IPS-15b (cell line): Measurements from ENCODE around the gene GCLM.
"Not testable (repeated sequence)": the region's sequence is repeated elsewhere in the genome, so short reads cannot be mapped to it uniquely, and the experiment has no call there.

Source experiments
- H3K27me3 ChIP-seq: one replicate; pipeline ENCODE4 v1.6.1; 2013; ENCODE audit warnings: low read length; ENCODE audit not compliant: control insufficient read depth, insufficient read depth
- H3K36me3 ChIP-seq: one replicate; pipeline ENCODE4 v1.6.1; 2013; ENCODE audit warnings: low read length; ENCODE audit not compliant: control insufficient read depth, insufficient read depth
- H3K4me1 ChIP-seq: one replicate; pipeline ENCODE4 v1.6.1; 2013; ENCODE audit warnings: mild to moderate bottlenecking, low read length; ENCODE audit not compliant: control insufficient read depth, insufficient read depth
- H3K4me3 ChIP-seq: one replicate; pipeline ENCODE4 v1.5.1; 2013; ENCODE audit warnings: low read depth, low read length
- H3K9ac ChIP-seq: one replicate; pipeline ENCODE4 v1.6.1; 2013; ENCODE audit warnings: low read depth, mild to moderate bottlenecking, low read length
- H3K9me3 ChIP-seq: one replicate; pipeline ENCODE4 v1.6.1; 2013; ENCODE audit warnings: mild to moderate bottlenecking, low read length; ENCODE audit not compliant: control insufficient read depth, insufficient read depth

GCLM gene

GRCh38 chr1:93853940-93854339 is 55.3 kb downstream of the GCLM start:
- Histone ChIP-seq H3K4me1 (no peaks in the 10 kb centered on the region), H3K27me3 (no peaks in the 10 kb centered on the region), H3K36me3 (no peaks in the 10 kb centered on the region), H3K4me3 (no peak overlapping the region), H3K9me3 (peaks cover 5% of the 10 kb centered on the region), H3K9ac (no peak overlapping the region)

GRCh38 chr1:93851878-93852277 is 57.4 kb downstream of the GCLM start:
- H3K9ac ChIP-seq, result no peak overlapping the region
- H3K4me1 ChIP-seq, result no peaks in the 10 kb centered on the region
- no peaks in the 10 kb centered on the region for H3K36me3 ChIP-seq
- H3K9me3 ChIP-seq, result peaks cover 5% of the 10 kb centered on the region
- no peaks in the 10 kb centered on the region for H3K27me3 ChIP-seq
- no peak overlapping the region for H3K4me3 ChIP-seq

GRCh38 chr1:93851327-93851712 is 57.9 kb downstream of the GCLM start:
- H3K27me3 ChIP-seq, result no peaks in the 10 kb centered on the region
- H3K36me3 ChIP-seq, result no peaks in the 10 kb centered on the region
- no peak overlapping the region for H3K4me3 ChIP-seq
- peaks cover 5% of the 10 kb centered on the region for H3K9me3 ChIP-seq
- no peaks in the 10 kb centered on the region for H3K4me1 ChIP-seq
- H3K9ac ChIP-seq, result no peak overlapping the region

DNA sequence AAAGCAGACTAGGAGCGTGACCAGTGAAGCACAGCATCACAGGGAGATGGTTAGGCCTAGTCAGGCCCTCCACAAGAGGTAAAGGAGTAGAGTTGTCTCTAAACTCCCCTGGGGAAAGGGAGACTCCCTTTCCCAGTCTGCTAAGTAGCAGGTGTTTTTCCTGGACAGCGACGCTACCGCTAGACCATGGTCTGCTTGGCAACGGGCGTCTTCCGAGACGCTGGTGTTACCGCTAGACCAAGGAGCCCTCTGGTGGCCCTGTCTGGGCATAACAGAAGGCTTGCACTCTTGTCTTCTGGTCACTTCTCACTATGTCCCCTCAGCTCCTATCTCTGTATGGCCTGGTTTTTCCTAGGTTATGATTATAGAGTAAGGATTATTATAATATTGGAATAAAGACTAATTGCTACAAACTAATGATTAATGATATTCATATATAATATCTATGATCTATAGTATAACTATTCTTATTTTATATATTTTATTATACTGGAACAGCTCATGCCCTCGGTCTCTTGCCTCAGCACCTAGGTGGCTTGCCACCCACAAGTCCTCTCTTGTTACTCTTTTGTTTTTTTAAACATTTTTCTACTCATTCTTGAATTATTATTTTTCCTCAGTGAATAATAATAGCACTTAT is 58.4 kb downstream of the GCLM start:
- H3K36me3 ChIP-seq, H3K9ac ChIP-seq, H3K4me1 ChIP-seq, H3K9me3 ChIP-seq, H3K27me3 ChIP-seq, H3K4me3 ChIP-seq: not testable (repeated sequence)

GRCh38 chr1:93848350-93848883 is 60.8 kb downstream of the GCLM start:
- H3K27me3 ChIP-seq, result no peaks in the 10 kb centered on the region
- no peak overlapping the region for H3K9ac ChIP-seq
- no peaks in the 10 kb centered on the region for H3K36me3 ChIP-seq
- H3K4me1 ChIP-seq, result no peaks in the 10 kb centered on the region
- H3K9me3 ChIP-seq, result no peaks in the 10 kb centered on the region
- H3K4me3 ChIP-seq, result peak overlapping the region; percentile 85

- no peaks in the 10 kb centered on the region for H3K36me3 ChIP-seq
- no peaks in the 10 kb centered on the region for H3K9me3 ChIP-seq
- no peaks in the 10 kb centered on the region for H3K4me1 ChIP-seq
- H3K4me3 ChIP-seq, result peak overlapping the region; percentile 85
- H3K9ac ChIP-seq, result peak overlapping the region; percentile 48
- no peaks in the 10 kb centered on the region for H3K27me3 ChIP-seq
Measured at GRCh38 chr1:93847811-93848288, 61.4 kb downstream of the GCLM start.

DNA sequence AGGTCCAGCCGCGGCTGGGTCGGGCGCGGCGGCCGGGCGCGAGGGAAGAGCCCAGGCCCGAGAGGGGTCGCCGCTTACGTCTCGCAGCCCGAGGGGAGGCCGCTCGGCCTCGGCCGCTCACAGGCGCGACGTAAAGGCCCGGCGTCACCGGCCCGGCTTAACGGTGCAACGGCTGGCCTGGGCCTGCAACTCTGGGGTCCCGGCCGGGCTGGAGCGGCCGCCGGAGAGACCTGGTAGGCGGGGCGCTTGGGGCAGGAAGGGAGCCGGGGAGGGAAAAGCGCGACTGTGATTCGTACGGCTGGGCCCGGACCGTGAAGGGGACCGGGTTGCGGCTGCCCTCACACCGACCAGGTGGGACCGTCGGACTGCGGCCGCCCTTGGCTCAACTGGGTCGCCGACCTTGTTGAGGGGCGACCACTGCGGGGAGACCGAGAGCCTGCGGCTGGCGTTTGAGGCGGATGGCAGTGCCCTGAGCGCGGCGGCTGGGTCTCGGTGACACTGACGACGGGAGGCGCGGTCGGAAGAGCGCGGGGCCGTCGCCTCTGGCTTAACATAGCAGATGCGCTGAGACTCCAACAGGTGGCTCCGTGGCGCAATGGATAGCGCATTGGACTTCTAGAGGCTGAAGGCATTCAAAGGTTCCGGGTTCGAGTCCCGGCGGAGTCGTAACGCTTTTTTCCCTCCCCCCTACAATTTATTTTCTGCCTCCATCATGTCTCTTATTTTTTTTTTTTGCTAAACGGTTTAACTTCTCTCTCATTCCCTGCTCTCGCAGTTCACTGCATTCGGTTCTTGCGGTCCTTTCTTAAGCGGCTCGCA is 62.0 kb downstream of the GCLM start:
- Histone ChIP-seq H3K9ac (peak overlapping the region; percentile 55), H3K36me3 (no peaks in the 10 kb centered on the region), H3K9me3 (no peaks in the 10 kb centered on the region), H3K4me3 (peak overlapping the region; percentile 85), H3K4me1 (no peaks in the 10 kb centered on the region), H3K27me3 (no peaks in the 10 kb centered on the region)

DNA sequence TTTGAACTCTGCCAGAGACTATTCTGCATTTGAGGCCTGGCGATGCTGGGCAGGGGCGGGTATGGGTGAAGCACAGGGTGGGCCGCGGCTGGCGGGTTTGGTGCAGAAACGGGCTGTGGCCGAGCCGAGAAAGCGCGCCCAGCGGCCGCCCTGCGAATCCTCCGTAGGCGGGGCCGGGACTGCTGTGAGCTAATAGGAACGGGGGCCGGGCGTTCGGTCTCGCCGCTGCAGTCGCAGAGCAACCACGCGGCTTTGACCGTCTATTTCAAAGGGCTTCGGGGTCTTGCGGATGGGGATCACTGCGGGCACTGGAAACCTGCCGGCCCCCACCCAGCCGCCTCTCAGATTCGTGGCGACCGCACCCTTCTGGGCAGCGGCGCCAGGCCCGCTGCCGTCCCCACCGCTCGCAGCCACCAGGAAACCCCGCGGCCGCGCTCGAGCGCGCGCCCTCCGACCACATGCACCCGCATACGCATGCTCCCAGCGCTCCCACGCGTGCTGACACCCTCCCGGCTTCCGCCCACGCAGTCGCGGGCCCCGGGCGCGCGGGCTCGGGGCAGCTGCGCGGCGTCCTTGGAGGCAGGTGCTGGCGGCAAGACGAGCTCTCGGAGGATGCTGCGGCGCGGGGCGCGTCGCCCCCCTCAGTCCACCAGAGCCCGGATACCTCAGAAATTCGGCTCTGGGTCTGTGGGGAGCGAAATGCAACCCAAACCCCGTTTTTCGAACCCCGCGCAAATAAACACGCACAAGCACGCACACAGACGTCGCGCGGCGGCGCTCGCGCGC is 62.8 kb downstream of the GCLM start:
- no peaks in the 10 kb centered on the region for H3K9me3 ChIP-seq
- peak overlapping the region; percentile 85 for H3K4me3 ChIP-seq
- no peaks in the 10 kb centered on the region for H3K4me1 ChIP-seq
- no peaks in the 10 kb centered on the region for H3K27me3 ChIP-seq
- no peaks in the 10 kb centered on the region for H3K36me3 ChIP-seq
- peak overlapping the region; percentile 61 for H3K9ac ChIP-seq

- no peaks in the 10 kb centered on the region for H3K36me3 ChIP-seq
- H3K4me1 ChIP-seq, result no peaks in the 10 kb centered on the region
- peak overlapping the region; percentile 85 for H3K4me3 ChIP-seq
- H3K27me3 ChIP-seq, result no peaks in the 10 kb centered on the region
- H3K9ac ChIP-seq, result no peak overlapping the region
- H3K9me3 ChIP-seq, result no peaks in the 10 kb centered on the region
Measured at GRCh38 chr1:93845538-93846205, 63.6 kb downstream of the GCLM start.

DNA sequence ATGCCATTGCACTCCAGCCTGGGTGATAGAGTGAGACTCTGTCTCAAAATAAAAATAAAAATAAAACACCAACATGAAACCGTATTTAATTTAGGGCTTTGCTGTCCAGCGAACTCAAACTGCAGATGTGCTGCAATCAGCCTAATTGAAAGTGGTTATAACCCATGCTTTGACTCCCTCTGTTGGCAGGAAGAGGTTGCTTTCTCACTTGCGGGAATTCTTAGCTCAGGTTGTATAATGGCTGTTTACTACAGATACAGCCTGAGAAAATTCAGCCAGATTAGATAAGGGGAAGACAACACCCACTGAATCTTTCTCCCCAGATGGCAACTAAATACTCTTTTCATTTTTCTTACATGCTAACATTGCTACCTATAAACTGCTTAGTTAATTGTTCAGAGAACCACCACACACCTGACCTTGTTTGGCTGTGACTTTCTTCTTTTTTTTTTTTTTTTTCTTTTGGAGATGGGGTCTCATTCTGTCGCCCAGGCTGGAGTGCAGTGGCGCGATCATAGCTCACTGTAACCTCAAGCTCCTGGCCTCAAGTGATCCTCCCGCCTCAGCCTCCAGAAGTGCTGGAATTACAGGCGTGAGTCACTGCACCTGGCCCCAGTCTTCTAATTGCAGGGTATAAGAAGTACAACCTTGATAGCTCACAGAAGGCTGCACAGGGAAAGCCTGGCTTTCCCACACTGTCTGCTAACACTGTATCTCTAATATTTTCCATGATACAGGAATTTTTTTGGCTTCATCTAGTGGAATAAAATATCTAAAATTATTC is 64.8 kb downstream of the GCLM start:
- Histone ChIP-seq H3K4me1 (no peaks in the 10 kb centered on the region), H3K9me3 (no peaks in the 10 kb centered on the region), H3K9ac (no peak overlapping the region), H3K36me3 (no peaks in the 10 kb centered on the region), H3K27me3 (no peaks in the 10 kb centered on the region), H3K4me3 (no peak overlapping the region)
